NCI-H1048 (cell line): Measurements from ENCODE around the gene HSBP1L1.
A peak's percentile ranks its signal among the peaks of the same experiment; 100 is the strongest.

Source experiments
- DNase-seq: peaks from one replicate; lab custom pipeline; 2025; lab: John Stamatoyannopoulos, UW

Gene HSBP1L1

DNA sequence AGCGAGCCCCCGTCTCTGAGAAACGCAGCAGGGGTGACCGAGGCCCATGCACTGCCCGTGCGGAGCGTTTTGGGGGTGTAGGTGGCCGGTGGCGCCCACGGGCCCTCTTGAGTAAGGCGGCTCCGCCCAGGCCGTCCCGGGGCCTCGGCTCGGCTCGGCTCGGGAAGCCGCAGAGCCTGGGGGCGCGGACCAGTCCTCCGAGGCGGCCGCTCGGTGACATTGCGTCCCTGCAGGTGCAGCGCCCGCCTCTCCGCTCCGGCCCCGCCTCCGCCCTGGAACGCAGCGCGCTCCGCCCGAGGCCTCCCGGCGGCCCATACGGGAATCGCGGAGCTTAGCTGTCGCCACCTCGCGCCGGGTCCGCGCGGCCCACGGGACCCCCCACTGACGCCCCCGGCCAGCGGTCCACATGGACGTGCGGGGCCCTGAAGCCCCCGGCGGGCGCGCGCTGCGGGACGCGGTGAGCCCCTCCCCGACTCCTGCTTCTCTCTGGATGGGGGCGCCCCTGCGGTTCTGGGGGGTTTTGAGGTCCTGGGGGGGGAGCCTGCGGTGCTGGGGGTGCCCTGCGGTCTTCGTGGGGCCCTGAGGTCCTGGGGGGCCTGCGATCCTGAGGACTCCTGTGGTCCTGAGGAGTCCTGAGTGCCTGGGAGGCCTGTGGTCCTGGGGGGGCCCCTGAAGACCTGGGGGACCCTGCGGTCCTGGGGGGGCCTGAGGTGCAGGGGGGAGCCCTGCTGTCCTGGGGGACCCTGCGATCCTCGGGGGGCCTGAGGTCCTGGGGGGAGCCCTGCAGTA is at the start of gene HSBP1L1:
HSBP1L1 (plus strand) TSS at position 314 of the 789 bp plus-strand sequence; CDS start at position 407, 93 bp downstream.
- peak; percentile 65 for DNase-seq

GRCh38 chr18:79915161-79916127 is 49.0 kb upstream of the HSBP1L1 start:
- no peak for DNase-seq

DNA sequence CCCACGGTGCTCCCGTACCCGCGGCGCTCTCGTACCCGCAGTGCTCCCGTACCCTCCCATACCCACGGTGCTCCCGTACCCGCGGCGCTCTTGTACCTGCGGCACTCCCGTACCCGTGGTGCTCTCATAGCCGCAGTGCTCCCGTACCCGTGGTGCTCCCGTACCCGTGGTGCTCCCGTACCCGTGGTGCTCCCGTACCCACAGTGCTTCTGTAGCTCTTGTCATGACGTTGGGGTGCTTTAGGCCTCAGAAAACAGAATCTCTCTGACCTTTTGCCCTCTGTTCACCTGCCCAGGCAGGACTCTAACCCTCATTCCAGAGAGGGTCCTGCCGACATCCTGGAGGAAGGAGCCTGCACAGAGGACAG is 48.3 kb upstream of the HSBP1L1 start:
- DNase-seq, result no peak

GRCh38 chr18:79916546-79917168 is 47.8 kb upstream of the HSBP1L1 start:
- DNase-seq, result no peak

- no peak for DNase-seq
Observed at GRCh38 chr18:79917169-79917852, 47.1 kb upstream of the HSBP1L1 start.

GRCh38 chr18:79917853-79918614 is 46.4 kb upstream of the HSBP1L1 start:
- no peak for DNase-seq

DNA sequence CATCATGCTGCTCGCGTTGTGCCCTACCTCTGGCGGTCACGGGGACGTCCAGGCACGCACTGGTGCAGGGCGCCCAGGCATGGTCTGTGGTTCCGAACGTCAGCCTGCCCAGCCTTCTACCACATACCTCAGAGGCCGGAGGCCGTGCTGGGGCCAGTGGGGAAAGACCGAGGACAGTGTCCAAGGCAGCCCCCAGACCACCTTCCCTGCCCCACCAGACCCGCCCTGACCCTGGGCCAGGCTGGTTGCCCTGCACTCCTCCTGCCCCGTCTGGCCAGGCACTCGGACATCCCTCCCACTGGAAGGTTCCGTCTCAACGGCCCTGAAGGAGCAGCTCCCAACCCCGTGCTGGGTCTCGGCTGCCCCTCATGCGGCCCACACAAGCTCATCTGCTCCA is 45.8 kb upstream of the HSBP1L1 start:
- no peak for DNase-seq

DNA sequence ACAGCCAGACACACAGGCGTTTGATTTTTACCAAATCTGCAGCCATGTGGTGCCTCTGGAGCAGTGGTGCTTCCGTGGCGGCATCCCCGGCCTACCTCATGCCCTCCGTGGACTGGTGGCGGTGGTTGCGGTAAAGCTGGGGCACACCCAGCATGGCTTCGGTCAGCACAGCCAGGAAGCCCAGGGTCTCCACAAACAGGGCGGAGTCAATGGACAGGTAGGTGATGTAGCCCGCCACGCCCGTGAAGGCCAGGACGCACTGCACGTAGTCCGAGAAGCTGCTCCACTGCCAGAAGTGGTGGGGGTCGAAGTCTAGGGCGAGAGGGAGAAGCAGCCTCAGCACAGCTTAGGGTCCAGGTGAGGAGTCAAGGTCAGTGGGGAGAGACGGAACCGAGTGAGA is 45.4 kb upstream of the HSBP1L1 start:
- no peak for DNase-seq

DNA sequence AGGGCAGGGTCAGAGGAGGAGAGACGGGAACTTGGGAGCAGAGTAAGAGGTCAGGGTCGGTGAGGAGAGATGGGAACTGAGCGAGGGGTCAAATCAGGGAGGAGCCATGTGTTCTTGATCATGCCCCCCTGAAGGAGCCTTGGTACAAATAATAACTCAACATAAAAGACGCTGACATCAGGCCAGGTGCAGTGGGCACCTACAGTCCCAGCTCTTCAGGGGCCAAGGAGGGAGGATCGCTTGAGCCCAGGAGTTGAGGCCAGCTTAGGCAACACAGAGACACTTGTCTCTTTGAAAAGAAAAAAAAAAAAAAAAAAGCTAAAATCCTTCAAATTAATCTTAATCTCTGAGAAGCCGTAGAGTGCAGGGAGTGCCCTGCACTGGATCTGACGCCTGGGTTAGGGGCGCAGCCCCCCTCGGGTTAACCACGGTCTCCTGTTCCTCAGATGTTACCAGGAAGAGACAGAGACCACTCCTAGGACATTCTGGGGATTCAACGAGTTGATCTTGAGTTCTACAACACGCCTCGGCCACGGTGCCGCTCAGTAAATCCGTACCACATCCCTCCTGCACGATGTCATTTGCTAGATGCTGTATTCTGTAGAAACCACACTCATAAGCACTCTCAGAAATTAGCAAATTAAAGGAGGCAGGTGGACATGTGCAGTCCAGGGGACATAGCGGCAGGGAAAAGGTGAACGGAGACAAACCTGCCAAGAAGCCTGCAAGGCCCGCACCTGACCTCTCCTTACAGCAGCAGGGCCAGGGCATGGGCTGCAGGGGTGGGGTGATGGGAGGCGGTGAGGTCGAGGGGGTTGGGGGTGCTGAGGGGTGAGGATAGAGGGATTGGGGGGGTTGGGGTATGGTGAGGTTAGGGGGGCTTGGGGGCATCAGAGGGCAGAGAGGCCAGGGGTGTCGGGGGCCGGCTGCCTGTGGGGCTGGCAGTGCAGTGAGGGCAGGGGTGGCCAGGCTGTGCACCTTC is 42.2 kb upstream of the HSBP1L1 start:
- DNase-seq, result no peak

- no peak for DNase-seq
Observed at GRCh38 chr18:79922971-79923411, 41.5 kb upstream of the HSBP1L1 start.

- no peak for DNase-seq
Observed at GRCh38 chr18:79923896-79924585, 40.4 kb upstream of the HSBP1L1 start.

- DNase-seq, result no peak
Observed at GRCh38 chr18:79924814-79925731, 39.4 kb upstream of the HSBP1L1 start.

- DNase-seq, result no peak
Observed at GRCh38 chr18:79926306-79926705, 38.1 kb upstream of the HSBP1L1 start.

DNA sequence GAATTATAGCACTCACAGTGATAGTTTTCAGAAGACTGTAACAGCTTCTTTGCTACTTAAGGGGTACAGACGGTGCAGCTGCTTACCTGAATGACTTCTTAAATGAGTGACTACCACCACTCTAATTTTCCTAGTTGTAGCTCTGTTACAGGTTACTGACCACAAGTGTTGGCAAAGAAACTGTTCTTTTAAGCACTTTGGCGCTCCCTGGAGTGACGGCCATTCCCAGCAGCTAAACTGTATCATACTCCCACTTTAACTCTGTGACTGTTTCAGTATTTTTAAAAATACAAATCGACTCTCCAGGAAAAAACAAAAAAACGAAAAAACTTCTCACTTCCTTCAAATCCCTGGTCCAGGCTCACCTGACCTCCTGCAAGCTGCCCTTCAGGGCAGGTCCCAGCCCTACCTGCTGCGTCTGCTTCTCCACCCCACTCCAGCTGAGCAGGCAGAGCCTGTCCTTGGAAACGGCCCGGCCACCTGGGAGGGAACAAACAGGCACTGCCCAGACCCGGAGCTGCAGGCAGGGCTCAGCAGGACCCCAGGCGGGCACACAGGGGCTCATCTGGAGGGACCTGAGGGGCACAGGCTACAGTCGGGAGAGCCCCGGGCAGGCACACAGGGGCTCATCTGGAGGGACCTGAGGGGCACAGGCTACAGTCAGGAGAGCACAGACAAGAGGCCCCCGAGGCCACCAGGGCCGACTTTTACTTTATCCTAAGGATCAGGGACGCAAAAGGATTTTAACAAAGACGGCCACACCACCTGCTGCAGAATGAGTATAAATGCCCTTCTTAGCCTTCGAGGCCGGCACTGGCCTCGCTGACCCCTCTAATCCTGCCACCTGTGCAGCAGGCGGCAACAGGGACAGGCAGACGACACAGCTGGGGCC is 37.5 kb upstream of the HSBP1L1 start:
- no peak for DNase-seq

- no peak for DNase-seq
Observed at GRCh38 chr18:79927607-79928562, 36.6 kb upstream of the HSBP1L1 start.

DNA sequence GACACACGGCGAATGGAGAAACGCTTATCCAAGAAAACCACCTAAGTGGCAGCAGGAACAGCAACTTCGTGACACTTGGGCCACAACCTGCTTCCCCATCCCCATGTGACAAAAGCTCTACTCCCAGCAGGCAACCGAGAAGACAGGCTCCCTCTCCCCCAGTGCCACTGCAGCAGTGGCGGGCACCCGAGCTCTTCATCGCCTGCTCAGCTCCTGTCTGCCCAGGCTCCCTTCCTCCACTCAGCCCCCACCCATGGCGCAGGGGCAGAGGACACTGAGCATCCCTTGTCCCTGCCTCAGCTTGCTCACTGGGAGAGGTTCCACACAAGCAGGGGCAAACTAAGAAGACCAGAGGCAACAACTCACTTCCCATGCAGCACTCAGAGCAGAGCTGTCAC is 35.9 kb upstream of the HSBP1L1 start:
- no peak for DNase-seq
